HG03565 (cell line): ENCODE results near the gene TMLHE.
"Not testable (repeated sequence)": the region's sequence is repeated elsewhere in the genome, so short reads cannot be mapped to it uniquely, and the experiment has no call there.

Experiments used
- ATAC-seq: cut with Tn5 transposase; IDR thresholded peaks from one replicate; pipeline ENCODE4 v1.9.1; 2021; ENCODE audit warnings: mild to moderate bottlenecking, moderate library complexity; ENCODE audit not compliant: unreplicated experiment

The TMLHE gene

DNA sequence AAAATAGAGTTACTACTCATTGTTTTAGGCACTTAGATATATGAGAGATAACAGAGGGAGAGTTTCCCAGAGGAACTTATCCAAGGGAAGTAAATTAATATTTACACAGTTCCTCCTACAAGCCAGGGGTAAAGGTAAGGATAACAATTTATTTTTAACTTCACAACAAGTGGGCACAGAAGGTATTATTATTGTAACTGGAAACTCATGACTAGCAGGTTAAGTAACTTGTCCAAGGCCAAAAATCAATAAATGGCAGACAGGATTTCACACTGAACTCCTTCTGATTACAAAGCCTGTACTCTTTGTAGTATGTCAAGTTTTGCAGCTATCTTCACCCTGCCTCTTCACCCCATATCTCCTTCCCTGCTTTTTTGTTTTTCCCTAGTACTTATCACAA is 107.5 kb downstream of the TMLHE start:
- ATAC-seq, result no peak

DNA sequence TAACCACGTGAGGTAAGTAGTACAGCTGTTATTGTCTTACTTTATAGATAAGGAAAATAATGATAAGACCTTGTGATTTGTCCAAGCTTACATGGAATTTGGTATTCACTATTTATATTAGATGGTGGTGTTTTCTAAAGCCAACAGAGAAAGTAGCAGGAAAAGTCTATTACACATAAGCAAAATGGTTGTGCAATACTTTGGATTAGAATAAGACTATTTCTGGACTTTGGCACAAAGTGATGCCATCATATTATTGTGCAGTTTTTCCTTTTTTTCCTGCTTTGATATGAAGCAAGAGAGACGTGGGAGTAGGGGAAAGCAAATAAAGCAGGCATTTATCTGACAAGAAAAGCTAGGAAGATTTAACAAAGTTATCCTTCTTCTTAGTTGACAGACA is 117.6 kb downstream of the TMLHE start:
- not testable (repeated sequence) for ATAC-seq

DNA sequence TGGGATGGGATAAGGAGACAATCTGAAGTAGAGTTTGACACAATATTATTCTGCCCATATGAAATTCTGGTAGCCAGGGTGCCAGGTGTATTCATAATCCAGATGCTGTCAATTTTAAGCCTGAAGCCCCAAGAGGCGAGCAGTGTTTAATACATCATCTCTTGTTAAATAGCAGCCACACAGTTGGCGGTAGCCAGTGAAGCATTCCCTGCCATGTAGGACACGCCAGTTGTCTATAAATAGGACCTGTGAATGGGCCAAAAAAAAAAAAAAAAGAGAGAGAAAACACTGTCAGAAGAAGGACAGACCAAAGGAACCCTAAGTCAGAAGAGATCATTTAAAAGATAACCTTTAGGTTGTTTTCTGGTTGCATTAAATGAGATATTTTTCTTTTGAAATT is 121.3 kb downstream of the TMLHE start:
- ATAC-seq, result not testable (repeated sequence)

DNA sequence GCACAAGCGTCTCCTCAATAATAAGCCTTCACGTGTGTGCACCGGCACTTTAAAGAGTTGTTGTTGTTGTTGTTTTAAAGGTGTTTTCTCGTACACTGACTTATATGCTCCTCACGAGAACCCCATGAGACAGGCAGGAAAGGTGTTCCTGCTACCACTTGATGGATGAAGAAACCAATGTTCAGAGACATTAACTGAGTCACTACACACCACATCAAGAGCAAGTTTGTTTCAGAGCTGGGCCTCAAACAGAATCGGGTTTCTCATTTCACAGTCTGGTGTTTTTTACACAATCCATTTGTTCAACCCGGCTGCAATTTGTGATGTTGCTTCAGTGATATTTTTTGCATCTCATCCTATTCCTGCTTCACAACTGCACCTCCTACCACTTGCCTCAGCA is 135.6 kb downstream of the TMLHE start:
- not testable (repeated sequence) for ATAC-seq

DNA sequence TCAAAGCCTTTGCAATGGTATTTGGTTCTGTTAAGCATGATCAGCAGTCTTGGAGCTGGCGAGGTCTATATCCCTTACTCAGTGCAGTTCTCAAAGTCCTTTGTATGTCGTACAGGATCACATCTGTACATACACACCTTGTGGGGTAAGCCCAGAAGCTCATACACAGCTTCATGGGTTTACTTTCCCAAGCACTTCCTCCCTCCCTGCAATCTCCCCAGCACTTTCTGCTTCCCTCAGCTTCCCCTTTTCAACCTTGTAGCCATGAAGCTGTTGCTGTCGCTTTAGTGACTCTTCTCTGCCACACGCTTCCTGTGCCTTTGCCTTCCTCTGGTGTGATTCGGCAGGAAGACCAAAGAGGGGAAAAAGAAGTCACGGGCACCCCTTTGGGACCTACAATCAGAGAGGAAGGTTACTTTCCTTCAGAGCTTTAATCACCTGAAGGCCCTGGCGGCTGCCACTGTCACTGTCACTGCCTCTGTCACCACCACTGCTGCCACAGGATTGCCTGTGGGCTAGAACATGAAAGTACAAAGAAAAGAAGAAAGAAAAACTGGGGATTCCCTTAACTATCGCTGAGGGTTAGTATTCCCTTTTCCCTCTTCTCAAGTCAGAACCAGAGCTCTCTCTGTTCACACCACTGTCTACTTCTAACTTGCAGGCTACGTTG is 146.3 kb downstream of the TMLHE start:
- ATAC-seq, result peak; percentile 56

DNA sequence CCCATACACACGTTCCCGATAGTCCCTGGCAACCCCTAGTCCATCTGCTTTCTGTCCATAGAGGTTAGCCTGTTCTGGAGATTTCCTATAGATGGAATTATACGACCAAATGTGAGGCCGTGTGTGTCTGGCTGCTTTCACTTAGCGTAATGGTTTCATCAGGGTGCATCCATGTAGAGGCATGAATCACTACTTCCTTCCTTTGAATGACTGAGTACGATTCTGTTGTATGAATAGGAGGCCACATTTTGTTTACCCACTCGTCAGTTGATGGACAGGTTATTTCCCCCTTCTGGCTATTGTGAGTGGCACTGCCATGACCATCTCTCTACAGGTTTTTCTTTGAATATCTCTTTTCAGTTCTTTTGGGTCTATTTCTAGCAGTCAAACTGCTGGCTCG is 152.3 kb downstream of the TMLHE start:
- not testable (repeated sequence) for ATAC-seq

DNA sequence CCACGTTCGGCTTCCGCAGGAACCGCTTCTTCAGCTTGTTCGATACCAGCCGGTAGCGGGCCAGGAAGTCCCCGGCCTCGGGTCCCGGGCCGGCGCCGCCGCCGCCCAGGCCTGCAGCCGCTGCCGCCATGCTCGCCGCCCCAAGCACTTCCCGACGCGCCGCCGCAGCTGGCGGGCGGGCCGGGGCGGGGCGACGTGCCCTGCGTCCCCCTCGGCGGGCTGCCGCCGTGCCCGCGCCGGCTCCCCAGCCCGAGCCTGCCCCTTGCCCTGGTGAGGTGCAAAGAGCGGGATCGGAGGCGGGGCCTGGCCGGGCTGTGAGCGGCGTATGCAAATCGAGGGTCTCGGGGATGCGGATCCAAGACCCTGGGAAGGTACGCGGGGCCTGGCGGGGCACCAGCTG is 154.3 kb downstream of the TMLHE start, which contains the start of gene F8A3:
Gene F8A3, minus strand, starts transcription at position 150 of the 400 bp plus-strand sequence. Its CDS starts 20 bp downstream, at position 130.
- peak; percentile 54 for ATAC-seq

DNA sequence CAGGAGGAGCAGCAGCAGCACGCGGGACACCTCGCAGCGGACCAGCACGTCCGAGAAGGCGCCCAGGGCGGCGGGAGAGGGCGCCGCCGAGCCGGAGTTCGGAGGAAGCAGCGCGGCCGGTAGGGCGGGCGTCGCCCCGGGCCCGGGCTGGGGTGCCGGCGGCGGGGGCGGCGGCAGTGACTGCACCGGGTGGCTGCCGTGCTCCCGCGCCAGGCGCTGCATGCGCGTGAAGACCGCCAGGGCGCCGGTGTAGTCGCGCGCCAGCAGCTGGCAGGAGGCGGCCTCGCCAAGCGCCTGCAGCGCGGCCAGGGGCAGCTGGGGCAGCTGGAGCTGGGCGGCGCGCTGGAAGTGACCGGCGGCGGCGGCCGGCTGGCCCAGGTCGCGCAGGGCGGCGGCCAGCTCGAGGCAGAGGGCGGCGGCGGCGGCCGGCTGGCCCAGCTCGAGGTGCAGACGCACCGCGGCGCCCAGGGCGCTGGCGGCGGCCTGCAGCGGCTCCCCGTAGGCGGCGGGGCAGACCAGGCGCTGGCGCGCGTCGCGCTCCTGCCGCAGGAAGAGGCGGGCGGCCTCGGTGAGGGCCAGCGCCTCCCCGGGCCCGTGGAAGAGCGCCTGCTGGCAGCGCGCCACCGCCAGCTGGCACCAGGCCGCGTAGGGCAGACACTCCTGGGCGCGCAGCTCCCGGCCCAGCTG is 154.8 kb downstream of the TMLHE start:
- ATAC-seq, result peak; percentile 32

DNA sequence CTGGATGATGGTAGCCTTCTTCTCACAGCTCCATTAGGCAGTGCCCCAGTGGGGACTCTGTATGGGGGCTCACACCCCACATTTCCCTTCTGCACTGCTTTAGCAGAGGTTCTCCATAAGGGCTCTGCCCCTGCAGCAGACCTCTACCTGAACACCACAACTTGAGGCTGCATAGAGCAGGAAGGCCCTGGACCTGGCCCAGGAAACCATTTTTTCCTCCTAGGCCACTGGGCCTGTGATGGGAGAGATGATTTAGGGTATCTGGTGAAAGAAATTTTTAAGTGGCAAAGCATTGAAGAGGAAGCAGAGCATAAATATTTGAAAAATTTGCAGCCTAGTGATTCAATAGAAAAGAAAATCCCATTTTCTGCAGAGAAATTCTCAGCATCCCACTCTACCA is 171.7 kb downstream of the TMLHE start:
- ATAC-seq, result no peak
